Measurements from ENCODE around the gene NMNAT2.

DNA sequence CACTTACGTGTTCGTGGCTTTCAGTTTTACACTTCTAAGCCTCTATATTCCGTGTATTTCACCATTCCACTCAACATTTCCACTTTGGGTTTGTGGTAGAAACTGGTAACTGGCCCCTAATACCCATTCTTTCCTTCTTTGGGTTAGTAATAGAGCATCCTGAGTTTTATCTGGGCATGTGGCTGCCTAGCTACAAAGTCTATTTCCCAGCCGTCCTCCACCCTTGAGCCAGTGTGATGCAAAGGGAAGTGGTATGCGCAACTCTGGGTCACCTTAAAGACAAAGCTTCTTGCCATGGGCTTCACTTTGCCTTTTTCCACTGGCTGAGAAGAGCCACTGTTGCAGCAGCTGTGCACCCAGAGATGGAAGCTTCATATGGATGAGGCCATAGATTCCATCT lies 158.3 kb downstream of the NMNAT2 start:
- TF ChIP-seq POLR2A (IDR thresholded peaks at IDR 0.05), result no peak
- TF ChIP-seq, protein P1, sequence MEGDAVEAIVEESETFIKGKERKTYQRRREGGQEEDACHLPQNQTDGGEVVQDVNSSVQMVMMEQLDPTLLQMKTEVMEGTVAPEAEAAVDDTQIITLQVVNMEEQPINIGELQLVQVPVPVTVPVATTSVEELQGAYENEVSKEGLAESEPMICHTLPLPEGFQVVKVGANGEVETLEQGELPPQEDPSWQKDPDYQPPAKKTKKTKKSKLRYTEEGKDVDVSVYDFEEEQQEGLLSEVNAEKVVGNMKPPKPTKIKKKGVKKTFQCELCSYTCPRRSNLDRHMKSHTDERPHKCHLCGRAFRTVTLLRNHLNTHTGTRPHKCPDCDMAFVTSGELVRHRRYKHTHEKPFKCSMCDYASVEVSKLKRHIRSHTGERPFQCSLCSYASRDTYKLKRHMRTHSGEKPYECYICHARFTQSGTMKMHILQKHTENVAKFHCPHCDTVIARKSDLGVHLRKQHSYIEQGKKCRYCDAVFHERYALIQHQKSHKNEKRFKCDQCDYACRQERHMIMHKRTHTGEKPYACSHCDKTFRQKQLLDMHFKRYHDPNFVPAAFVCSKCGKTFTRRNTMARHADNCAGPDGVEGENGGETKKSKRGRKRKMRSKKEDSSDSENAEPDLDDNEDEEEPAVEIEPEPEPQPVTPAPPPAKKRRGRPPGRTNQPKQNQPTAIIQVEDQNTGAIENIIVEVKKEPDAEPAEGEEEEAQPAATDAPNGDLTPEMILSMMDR (IDR thresholded peaks at IDR 0.05 in 4 of 5, conservative IDR thresholded peaks at IDR 0.05 in 1 of 5), result no peak
